ENCODE measurements around the gene ACSBG1.
A peak's percentile ranks its signal among the peaks of the same experiment; 100 is the strongest.

ACSBG1 gene, protein sequence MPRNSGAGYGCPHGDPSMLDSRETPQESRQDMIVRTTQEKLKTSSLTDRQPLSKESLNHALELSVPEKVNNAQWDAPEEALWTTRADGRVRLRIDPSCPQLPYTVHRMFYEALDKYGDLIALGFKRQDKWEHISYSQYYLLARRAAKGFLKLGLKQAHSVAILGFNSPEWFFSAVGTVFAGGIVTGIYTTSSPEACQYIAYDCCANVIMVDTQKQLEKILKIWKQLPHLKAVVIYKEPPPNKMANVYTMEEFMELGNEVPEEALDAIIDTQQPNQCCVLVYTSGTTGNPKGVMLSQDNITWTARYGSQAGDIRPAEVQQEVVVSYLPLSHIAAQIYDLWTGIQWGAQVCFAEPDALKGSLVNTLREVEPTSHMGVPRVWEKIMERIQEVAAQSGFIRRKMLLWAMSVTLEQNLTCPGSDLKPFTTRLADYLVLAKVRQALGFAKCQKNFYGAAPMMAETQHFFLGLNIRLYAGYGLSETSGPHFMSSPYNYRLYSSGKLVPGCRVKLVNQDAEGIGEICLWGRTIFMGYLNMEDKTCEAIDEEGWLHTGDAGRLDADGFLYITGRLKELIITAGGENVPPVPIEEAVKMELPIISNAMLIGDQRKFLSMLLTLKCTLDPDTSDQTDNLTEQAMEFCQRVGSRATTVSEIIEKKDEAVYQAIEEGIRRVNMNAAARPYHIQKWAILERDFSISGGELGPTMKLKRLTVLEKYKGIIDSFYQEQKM

DNA sequence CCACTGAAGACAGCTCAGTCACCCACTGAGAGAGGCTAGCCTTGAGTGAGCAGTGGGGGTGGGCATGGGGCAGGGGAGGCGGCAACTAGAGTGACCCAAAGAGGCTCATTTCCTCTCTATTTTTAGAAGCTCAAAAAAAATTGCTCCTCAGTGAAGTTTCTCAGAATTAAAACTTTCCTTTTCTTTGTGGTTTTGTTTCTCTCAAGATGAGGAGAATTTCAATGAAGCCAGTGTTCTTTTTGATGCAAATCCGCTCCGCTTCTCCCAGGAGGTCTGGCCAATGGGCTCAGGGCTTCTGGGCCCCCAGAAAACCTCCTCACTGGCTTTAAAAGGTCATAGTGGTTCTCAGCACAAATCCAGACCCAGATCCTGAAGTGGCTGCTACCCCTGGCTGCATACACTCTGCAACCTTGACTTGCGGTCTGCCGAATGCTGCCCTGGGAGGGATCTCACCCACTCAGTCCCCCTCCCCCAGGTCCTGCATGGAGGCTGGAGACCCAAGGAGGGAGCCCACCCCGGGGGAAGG is at the start of gene ACSBG1:
Gene ACSBG1 (minus strand): TSS at position 51 of the 526 bp plus-strand sequence. CDS start 64 bp downstream, outside the sequence.
- FAIRE-seq = no peak
- DNase-seq (ENCODE audit: insufficient read length, low spot score) = no peak

DNA sequence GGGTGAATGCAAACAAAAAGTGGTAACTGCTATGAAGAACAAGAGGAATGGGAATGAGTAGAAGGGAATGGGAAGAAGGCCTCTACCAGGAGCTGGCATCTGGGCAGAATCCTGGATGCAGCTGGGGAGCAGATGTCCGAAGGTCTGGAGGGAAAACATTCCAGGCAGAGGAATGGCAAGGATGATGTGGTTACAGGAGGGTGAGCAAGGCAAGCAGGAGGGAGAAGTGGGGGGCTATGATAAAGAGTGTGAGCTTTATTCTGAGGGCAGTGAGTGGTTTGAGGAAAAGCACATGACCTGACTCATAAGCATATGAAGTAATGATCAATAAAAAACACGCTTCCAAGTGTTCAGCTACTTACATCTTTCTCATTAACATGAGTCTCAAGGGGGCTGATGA is 48.0 kb upstream of the ACSBG1 start:
- FAIRE-seq = no peak

DNA sequence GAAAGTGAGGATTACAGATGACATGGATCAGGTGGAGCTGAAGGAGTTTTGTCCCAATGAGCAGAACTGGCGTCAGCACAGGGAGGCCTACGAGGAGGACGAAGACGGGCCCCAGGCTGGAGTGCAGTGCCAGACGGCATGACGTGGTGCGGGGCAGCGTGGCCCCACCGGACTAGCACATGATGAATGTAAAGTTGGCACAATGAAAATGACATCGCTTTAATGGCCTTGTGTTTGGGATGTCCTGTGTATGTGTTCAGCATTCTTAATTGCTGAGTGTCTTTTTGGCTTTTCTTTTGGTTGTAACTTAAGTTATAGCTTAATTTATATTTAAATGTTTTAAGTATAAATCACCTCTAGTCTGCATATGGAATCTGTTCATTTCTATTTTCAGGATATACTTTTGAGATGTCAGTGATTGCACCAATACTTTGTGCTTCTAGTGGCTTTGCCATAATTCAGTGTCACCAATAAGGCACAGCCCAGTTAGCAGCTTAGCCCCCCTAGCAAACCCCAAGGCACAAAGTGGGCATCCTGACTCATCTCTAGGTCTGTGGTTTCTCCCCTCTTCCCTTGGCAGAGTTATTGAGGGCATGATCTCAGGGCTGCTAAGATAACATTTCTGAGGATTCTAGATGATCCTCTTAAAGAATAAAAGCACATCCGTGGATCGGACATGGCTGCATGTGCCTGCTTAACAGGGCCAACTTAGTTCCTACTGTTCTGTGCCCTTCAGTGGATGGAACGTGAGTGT is 46.1 kb upstream of the ACSBG1 start:
- no peak for DNase-seq (ENCODE audit: insufficient read length, low spot score)
- no peak for FAIRE-seq

More for the DNA sequence above, 48.0 kb upstream of the ACSBG1 start:
- no peak for DNase-seq (ENCODE audit: insufficient read length, low spot score)

DNA sequence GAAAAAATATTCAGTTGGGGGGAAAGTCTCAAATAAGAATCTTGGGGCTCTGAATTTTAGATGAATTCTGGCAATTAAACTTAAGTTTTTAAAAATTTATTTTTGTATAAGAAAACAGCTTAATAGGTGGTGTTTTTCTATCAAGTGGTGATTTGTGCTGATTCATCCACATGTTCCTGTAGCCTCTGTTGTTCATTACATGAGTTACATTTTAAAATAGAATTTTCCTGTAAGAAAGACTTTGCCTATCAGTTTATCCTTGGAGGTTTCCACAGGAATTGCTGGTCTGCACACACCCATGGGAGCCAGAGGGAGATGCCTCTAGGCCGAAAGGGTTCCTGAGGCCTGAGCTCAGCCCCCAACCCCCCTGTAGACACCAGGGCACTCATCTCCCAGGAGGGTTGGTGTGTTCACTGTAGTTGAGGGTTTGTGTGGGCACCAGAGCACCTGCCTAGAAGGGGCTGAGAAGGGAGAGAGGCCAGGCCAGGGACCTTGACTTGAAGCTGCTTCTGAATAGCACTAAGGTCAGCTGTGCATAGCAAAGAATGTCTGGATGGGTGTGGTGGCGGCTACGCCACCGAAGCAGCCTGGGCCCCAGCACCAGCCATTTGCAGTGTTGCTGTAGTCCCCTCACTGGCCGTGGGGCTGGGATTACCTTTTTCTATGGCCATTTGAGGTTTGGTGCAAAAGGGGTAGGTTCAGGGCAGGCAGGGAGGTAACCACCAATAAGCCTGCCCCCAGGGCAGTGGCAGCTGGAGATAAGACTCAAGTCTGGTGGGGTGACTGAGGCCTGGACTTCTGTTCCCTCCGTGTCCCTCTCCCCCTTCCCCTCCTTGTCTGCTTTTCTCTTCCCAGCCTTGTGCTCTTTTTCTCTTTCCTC is 41.9 kb upstream of the ACSBG1 start:
- no peak for FAIRE-seq
- DNase-seq (ENCODE audit: insufficient read length, low spot score) = no peak

DNA sequence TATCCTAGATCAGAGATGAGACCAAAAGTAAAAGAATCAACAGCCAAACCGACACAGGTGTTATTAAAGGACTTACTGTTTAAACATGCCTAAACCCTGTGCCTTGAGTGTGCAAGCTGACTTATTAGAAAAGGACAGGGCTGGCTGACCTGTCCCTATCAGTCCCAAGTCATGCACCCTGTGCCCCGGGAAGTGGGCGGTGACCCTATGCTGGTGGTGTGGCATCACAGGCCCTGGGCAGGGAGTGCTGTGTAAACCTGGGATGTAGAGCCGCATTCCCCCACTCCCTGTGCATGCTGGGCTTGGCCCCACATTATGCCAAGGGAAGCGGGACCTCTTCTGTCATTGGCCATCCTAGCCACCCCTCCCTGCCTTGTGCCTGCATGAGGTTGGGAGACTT is 40.6 kb upstream of the ACSBG1 start:
- DNase-seq (ENCODE audit: insufficient read length, low spot score) = no peak
- no peak for FAIRE-seq

DNA sequence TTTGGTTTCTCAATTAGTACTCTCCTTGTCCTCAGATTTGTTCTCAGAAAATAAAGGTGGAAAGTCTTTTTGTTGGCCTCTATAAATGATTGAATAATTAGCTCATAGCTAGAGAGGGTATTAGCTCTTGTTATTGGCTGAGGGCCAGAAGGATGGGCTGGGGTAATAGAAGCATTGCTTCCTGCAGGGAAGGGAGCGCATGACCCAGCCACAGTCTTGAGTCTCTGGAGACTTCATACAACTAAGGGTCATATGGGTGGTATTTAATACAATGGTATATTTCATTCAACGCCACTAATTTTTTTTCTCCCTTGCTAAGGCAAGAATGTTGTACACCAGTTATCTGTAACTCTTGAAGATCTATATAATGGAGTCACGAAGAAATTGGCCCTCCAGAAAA is 38.4 kb upstream of the ACSBG1 start:
- no peak for FAIRE-seq
- DNase-seq (ENCODE audit: insufficient read length, low spot score) = no peak

DNA sequence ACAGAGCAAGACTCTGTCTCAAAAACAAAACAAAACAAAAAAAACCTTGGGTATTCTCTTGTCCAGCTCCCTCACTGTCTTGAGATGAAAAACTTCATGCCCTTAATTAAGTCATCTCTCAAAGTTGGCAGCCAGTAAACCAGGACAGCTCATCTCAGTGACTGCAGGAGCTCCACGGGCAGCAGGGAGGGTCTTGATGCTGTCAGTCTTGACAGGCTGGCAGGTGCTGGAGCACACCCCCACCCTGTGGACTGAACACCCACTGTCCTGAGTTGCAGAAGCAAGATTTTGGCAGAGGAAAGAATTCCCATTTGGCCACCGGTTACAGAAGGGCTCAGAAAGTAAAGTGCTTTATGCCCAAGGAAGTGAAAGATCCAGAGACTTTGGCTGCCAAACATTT is 38.0 kb upstream of the ACSBG1 start:
- FAIRE-seq (no peak), DNase-seq (ENCODE audit: insufficient read length, low spot score) (no peak)

DNA sequence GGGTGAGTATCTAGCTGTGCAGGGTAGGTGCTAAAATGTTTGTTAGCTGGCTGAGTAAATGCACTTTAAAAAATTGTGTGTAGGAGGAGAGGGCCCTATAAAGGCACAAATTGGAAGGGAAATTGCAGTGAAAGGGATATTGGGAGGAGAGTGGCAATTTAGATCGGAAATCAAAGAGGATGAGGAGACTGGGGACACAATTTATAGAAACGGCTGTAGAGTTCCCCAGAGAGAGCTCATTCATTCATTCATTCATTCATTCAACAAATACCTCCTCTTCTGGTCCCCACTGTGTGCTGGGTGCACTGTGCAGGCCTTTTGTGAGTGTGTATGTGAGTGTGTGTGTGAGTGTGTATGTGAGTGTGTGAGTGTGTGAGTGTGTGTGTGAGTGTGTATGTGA is 32.4 kb upstream of the ACSBG1 start:
- DNase-seq (ENCODE audit: insufficient read length, low spot score) (no peak), FAIRE-seq (no peak)

DNA sequence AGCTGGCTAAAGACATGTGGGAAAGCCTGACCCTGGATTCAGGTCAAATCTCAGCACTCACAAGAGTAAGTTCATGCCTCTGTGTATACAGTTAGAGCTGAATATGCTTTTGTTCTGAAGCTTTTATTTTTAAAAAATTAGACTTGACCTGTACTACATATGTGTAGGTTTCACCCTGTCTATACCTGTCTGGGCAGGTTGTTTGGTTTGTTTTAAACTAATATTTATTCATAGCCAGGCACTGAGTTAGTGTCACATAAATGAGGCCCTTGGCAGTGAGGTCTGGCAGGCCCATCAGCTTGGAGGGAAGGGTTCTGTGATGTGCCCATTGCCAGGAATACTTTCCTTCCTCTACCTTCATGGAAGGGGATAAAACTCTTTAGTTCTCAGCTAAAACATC is 31.9 kb upstream of the ACSBG1 start:
- DNase-seq (ENCODE audit: insufficient read length, low spot score) = no peak
- FAIRE-seq = no peak

DNA sequence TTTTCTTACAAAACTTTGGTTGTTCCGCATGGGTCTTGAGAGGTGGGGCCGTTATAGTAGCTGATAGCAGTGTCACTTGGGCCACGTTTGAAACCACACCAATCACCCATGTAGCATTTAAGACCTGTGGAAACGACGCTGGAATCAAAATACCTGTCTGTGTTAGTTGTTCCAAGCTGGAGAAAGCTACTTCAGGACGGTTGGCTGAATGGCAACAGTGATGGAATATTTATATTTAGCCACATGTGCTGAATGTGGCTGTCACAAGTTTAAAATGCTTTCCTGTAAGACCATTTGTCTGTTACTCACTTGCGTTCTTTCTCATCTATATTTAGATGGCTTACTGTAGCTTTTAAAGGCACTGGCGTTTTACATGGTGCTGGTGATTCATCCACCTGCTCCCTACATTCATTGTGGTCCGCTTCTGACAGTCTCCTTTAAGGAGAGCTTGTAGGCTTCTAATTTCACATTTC is 31.4 kb upstream of the ACSBG1 start:
- DNase-seq (ENCODE audit: insufficient read length, low spot score) = no peak

DNA sequence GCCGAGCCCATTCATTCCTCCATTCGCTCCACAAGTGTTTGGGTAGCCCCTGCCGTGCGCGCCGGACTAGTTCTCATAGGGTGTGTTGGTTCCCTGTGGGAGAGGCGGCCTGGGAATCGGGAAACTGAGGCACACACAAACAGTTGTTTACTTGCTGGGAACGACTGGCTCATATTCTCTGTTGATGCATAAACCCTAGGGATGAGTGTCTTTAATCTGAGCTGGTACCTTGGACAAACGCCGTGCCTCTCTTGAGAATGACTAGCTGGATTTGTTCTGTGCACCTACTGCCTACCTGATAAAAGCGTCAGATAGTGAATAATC is 30.7 kb upstream of the ACSBG1 start:
- FAIRE-seq (no peak), DNase-seq (ENCODE audit: insufficient read length, low spot score) (no peak)

More for the DNA sequence above, 31.4 kb upstream of the ACSBG1 start:
- no peak for FAIRE-seq

DNA sequence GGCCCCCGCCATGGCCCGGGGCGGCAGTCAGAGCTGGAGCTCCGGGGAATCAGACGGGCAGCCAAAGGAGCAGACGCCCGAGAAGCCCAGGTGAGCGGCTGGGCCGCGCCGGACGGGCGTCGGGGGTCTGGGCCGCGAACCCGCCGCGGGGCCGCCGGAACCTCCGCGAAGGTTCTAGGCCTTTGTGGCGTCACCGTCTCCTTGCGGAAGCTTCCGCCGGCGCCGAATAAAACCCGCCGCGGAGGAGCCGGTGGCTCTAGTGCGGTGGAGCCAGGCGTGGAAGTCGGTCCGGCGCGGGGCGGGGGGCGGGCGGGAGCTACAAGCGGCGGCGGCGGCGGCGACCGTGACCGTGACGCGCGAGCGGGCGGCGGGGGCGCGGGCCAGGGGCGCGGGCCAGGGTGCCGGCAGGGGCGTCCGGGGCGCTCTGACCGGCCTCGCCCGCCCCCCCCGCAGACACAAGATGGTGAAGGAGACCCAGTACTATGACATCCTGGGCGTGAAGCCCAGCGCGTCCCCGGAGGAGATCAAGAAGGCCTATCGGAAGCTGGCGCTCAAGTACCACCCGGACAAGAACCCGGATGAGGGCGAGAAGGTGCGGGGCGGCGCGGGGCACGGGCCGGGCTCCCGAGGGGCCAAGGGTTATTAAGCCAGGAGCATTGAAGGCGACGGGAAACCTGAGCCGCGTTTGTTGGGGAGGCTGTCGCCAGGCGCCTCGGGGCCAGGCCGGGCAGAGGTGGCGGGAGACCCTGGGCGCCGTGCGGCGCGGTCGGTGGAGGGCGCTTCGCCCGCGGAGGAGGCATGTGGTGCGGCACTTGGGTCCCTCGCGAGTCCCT is 30.2 kb upstream of the ACSBG1 start, which contains the start of gene DNAJA4:
Gene DNAJA4 (plus strand): TSS at position 259 of the 833 bp plus-strand sequence. CDS start 202 bp downstream, at position 461.
- no peak for FAIRE-seq
- DNase-seq (ENCODE audit: insufficient read length, low spot score) = peak; percentile 57

DNA sequence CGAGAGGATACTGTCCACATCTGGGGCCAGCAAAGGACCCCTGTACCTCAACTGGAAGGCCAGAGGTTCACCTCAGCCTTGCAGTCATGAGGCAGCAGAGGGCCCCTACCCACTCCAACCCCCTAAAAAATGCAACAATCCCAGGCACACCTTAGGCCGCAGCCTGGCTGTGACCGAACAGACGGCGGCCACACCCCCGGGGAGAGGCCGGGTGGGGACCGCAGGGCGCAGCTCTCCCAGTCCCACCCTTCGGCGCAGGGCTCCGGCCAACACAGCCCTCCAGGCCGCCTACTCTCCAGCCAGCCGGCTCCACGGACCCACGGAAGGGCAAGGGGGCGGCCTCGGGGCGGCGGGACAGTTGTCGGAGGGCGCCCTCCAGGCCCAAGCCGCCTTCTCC is 29.5 kb upstream of the ACSBG1 start:
- FAIRE-seq (no peak), DNase-seq (ENCODE audit: insufficient read length, low spot score) (no peak)

DNA sequence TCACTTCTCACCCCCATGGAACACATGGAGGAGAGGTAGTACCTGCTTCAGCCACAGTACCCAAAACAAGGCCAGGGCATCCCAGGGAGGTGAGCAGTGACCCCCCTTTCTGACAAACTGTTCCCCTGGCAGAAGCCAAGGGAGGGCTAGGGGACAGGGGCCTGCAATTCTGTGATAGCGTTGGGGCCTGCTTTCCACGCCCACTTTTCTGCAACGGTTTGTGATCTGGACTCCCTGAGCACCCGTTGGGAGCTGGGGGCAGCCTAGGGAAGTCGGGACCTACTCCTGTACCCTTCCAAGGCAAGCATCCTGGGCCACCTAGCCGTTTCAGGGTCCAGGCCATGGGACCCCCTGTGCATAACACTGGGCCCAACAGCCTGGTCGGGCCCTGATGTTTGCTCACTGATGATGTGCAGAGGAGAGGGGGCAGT is 29.0 kb upstream of the ACSBG1 start:
- no peak for FAIRE-seq

DNA sequence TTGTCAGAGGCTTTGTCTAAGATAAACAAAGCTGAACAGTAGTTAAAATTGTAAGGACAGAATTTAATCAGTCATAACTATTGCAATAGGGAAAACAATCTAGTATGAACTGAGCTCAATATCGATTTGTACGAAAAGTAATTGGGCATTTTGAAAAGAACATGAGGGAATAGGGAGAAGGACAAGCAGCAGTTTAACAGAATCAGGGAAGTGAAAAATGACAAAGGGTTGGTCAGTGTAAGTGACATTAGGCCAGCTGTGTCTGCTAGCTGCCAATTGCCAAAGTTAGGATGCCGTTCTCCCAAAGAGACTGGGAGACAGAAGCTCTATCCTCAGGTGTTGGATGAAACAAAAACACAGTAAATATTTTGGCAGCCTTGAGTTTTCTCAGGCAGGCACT is 26.7 kb upstream of the ACSBG1 start:
- no peak for FAIRE-seq

More for the DNA sequence above, 29.0 kb upstream of the ACSBG1 start:
- no peak for DNase-seq (ENCODE audit: insufficient read length, low spot score)

DNA sequence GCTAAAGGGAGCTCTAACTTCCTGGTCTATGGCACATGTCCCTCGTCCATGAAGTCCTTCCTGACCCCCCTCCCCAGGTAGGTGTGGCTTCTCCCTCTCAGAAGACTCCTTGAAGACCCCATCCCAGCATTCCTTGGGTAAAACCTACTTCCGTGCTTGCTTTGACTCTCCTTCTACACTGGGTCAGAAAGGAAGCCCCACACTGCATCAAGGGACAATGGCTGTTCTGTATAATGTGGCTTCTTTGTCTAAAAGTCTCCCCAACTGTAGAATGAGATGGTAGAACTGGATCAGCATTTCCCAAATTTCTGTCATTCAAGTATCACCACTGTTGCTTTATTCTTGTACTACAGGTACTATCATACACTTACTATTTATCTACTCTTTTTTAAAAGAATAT is 26.1 kb upstream of the ACSBG1 start:
- no peak for FAIRE-seq
- no peak for DNase-seq (ENCODE audit: insufficient read length, low spot score)

More for the DNA sequence above, 26.7 kb upstream of the ACSBG1 start:
- DNase-seq (ENCODE audit: insufficient read length, low spot score) = no peak

DNA sequence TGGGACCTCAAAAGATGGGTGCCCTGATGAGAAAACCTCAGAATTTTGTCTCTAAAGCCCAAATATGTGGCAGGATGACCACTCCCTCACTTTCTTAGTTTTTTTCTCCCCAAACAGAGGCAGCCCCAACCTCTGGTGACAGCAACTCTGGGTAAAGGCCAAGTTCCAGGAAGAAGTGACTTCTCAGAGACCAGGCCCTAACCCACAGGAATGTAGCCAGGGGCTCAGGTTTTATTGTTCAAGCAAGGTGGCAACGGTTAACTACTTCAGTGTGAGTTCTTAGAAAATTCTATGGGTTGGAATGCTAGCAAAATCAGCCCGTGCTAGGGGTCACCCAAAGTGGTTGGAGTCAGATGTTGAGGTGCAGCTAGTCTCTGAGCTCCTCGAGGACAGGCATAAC is 24.9 kb upstream of the ACSBG1 start:
- DNase-seq (ENCODE audit: insufficient read length, low spot score) (no peak), FAIRE-seq (no peak)

DNA sequence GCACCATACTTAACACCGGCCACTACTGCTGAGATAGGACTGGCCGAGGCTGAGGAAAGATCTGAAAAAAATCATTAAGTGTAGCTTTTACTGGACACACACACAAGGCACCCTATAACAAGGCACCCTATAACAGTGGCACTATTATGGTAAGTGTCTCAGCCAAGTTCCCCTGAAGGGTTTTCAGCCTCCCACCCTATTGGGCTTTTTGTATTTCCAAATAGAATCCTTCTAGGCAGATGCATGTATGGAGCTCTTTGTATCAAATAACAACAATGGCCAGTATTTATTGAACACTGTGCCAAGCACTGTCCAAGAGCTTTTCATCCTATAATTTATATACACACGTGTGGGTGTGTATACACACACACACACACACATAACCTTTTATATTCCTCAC is 23.3 kb upstream of the ACSBG1 start:
- DNase-seq (ENCODE audit: insufficient read length, low spot score) (no peak), FAIRE-seq (no peak)

DNA sequence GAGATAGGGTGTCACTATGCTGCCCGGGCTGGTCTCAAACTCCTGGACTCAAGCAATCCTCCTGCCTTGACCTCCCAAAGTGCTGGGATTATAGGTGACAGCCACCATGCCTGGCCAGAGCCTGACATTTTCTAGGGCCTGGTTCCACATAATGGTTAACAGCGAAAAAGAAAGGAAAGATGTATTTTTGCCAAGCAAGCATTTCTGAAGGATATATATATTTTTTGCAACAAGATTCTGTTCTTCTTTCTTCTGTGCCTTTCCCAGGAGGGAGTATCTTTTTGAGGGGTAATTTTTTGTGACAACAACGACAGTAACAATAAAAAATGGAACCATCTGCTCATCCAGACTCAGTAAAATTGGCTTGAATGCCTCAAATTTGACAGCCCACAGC is 21.7 kb upstream of the ACSBG1 start:
- DNase-seq (ENCODE audit: insufficient read length, low spot score) = no peak
- FAIRE-seq = no peak
